GM18499 (cell line): ENCODE measurements around the gene VPS4B.
"Not testable (repeated sequence)": the region's sequence is repeated elsewhere in the genome, so short reads cannot be mapped to it uniquely, and the experiment has no call there.

ENCODE experiments used
- ATAC-seq: cut with Tn5 transposase; IDR thresholded peaks from one replicate; pipeline ENCODE4 v1.9.1; 2021; ENCODE audit warnings: moderate number of reproducible peaks; ENCODE audit not compliant: insufficient read depth, unreplicated experiment

The VPS4B gene

DNA sequence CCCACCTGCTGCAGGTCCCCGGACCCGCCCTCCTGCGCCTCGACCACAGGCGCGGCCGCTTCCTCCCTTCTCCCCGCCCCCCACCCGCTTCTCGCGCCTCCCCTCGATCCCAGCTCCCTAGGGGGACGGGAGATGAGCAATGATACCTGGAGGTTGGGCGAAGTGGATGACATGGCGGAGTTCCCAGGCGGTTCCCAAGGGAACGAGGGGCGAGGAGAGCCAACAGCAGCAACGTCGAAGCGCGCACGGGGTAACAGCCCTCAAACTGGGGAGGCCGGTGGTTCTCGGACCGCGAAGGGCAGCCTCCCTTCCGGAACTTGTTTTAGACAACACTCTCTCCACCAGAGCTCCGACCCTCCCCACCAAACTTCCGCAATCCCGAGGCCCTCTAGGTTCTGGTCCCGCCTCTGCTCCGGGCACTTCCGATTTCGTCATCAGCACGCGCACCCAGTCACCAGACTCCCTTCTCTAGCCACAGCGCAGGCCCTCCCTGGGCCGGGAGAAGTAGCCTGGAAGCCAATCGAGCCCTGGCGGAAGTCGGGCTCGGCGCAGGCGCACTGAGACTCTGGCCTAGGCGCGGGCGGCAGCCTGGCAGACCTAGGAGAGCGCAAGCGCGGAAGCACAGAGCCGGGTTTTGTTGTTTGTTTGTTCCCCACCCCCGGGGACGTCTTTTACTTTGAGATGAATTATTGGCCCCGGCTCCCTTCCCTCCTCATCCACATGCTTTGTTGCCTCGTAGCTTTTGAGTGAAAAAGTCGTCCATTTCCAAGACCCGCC, at the start of gene VPS4B:
Gene VPS4B, minus strand, starts transcription at position 390 of the 777 bp plus-strand sequence. Its CDS starts 217 bp downstream, at position 173.
- ATAC-seq: peak; percentile 97

DNA sequence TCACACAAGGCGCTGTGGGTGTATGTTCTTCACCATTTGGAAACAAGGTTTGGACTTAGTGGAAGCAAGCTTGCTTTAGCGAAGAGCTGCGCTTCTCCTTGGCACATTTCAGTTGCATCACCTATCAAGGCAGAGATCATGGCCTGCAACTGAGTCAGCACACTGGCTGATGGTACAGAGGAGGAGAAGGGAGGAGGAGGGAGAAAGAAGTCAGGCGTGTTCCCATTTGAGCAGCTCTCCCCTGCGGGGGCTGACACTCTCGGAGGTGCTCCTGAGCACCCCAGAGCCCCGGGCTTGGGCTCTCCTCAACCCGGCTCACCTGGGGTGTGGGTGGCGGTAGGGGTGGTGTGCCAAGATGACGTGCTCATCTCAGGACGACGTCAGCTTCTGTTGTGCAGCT, 48.5 kb upstream of the VPS4B start:
- no peak for ATAC-seq

DNA sequence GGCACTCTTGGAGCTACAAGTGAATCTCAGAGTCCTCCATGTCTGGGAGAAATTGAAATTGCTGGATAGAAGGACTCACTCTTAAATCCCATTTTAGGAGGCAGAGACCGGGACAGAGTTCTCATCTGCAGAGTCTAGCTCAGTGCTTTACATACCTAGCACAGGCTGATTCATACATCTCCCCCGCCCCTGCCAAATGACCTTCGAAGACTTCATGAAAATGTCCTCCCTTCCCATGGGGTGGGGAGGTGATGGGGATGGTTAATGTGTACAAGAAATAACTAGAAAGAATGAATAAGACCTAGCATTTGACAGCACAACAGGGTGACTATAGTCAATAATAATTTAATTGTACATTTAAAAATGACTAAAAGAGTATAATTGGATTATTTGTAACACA, 46.3 kb upstream of the VPS4B start:
- ATAC-seq: no peak

DNA sequence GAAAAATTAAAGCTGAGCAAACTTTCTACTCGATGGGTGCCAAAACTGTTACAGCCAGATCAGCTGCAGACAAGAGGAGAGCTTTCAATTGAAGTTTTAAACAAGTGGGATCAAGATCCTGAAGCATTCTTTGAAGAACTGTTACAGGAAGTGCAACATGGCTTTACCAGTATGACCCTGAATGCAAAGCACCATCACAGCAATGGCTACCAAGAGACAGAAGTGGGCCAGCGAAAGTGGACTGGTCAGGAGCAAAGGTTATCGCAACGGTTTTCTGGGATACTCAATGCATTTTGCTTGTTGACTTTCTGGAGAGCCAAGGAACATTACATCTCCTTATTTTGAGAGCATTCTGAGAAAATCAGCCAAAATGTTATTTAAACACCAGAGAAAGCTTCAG, 45.4 kb upstream of the VPS4B start:
- no peak for ATAC-seq

DNA sequence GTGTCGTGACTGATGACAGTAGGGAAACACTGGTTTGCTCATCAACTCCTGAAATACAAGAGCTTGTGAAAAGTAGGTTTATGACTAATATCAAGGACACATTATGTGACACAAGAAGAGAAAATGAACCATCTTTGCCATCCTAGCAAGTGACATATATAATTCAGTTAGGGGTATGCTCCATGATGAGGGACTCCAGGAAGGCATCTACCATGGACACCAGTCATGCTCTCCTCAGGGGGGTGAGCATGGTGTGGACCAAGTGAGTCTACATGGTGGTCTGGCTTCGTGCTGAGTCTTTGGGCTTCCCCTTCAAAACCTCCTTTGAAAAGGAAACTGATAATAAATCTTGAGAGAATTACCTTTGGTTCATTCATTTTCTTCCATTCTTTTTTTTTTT, 42.8 kb upstream of the VPS4B start:
- no peak for ATAC-seq

DNA sequence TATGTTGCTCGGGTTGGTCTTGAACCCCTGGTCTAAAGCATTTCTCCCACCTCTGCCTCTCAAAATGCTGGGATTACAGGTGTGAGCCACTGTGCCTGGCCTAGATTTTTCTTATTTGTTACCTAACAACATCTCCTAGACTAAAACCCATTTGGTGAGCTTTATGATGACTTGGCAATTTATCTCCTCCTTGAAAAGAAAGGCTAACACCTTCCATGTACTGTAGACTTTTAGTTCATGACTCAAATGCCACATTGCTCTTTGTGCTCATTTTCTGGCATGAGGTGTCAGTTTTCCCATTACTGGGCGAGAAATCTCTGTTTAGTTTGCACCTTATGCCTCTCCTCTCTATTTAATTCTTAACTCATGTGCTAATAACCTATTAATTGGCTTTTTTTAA, 42.2 kb upstream of the VPS4B start:
- ATAC-seq: no peak

DNA sequence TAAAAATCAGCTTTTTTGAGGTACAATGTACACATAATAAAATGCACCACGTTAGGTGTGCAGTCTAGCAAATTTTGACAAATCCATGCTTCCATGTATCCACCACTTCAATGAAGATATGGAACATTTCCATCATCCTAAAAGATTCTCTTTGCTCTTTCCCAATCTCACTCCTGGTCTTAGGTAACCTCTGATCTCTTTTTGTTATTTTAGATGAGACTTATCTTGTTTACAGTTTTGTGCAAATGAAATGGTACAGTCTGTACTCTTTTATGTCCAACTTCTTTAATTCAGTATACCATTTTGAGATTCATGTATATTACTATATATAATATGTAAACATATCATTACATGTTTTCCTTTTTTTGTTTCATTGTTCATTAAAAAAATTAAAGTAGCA, 38.1 kb upstream of the VPS4B start:
- no peak for ATAC-seq

DNA sequence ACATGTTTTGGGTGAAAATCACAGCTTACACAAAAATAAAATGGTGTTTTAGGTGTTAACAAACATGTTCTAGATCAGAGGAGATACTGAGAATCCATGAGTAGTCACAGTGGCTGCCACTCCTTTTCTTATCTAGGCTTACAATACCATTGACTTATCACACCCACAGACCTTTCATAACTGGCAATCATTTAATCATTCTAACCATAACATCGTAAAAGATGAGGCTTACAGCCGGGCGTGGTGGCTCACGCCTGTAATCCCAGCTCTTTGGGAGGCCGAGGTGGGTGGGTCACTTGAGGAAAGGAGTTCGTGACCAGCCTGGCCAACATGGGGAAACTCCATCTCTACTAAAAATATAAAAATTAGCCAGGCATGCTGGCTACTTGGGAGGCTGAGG, 35.7 kb upstream of the VPS4B start:
- ATAC-seq: no peak

DNA sequence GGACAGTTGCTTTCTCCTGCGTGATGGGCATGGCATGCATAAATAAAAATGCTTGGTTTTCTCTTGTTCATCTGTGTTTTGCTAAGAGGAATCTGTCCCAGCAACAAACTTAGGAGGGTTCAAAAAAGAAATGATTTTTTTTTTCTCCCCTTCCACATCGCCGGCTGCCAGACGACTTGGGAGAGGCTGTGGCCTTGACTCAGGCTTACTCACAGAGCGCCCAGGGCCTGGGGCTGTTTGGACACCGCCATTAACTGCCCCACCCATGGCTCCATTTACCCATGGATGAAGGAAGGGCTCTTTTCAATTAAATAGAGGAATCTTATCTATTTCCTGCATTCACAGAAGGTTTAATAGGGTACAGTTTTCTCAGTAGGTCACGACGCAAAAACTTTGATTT, 32.2 kb upstream of the VPS4B start:
- no peak for ATAC-seq

DNA sequence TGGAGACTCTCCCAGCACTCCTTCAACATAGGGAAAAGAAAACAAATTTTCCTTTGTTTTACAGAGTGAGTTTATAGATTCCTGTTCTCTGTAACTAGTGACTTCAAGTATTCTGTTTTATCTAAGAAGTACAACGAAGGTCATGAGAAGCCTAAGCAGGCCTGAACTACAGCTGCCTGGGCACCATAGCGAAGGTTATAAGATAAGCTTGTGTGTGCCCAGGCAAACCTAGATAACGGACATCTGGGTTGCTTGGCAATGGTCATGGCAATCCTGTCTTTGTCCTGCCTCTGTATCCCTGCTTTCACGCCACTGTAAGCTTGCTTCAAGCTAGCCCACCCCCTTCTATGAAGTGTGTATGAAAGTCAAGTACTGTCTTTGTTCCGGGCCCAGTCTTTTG, 30.5 kb upstream of the VPS4B start:
- ATAC-seq: not testable (repeated sequence)

DNA sequence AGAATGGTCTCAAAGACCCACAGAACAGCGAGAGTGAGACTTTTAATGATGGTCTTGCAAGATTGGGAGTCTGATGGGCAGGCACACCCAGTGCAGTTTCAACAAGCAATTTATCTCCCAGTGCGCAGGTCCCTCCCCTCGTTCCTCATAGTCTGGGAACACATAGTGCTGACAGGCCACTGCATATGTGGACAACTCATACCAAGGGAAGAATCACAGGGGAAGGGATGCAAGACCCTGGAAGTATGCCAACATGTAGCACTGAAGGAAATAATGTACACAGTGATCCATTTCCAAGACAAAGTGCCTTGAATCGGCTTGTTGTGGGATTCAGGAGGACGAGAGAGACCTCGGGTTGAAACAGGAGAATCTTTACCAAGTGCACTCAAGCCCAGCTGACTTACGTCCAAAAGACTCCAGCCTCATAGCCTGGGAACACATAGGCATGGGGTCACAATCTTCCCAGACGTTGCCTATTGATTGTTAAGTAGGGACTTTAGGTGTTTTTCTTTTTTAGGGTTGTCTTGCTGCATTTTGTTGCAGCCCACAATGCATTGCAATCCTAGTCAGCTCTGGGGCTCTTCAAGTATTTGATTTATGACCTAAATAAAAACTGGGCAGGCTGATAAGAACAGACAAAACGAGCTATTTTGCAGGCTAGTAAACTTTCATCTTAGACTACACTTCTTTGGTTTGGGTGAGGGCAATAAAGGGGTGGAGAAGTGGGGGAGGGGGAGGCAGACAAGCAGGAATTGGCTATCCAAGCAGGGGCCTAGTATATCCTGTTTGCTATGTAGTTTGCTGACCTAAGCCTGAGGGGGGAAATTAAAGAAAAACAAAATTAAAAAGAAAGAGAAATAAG, 29.8 kb upstream of the VPS4B start:
- no peak for ATAC-seq

DNA sequence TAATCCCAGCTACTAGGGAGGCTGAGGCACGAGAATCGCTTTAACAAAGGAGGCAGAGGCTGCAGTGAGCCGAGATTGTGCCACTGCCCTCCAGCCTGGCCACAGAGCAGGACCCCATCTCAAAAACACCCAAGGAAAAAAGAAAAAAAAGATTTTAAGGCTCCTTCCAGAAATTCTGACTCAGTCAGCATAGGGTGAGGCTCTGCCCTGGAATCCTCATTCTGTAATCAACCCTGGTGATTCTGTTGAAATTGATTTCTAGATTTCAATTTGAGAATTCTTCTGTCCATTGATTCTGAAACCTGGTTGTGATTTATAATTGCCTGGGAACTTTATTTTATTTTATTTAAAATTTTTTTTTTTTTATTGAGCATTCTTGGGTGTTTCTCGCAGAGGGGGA, 27.1 kb upstream of the VPS4B start:
- ATAC-seq: no peak

DNA sequence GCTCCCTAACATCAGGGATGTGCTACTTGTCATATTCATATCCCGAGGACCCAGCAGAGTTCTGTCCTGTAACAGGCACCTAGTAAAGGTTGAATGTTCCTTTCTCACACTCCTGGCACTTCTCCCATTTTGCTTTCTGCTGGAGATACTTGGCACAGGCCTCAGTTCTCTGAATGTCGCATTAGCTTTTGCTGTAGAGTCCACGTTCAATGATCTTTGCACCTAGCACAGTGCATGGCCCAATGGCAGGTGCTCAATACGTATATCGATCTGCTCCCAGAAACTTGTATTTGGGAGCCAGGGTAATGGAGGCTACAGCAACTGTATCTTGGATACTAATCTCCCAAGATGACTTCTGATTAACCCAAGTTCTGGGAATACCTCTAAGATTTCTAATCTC, 24.8 kb upstream of the VPS4B start:
- no peak for ATAC-seq

DNA sequence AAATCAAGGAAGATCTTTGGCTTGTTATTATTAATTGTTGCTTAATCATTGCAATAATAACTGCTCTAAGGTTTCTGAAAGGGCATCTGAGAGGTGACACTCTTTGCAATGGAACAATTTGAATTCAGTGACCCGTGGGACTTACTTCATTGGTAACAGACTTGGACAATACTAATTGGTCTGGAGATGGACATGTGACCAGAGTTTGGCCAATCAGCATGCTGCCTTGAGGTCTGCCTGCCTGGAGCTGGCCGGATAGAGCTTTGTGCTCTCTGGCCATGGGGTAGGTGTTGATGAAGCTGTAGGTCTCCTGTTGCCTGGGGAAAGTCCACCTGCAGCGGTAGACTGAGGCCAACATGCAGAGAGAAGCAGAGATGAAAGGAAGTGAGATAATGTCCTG, 24.0 kb upstream of the VPS4B start:
- no peak for ATAC-seq

DNA sequence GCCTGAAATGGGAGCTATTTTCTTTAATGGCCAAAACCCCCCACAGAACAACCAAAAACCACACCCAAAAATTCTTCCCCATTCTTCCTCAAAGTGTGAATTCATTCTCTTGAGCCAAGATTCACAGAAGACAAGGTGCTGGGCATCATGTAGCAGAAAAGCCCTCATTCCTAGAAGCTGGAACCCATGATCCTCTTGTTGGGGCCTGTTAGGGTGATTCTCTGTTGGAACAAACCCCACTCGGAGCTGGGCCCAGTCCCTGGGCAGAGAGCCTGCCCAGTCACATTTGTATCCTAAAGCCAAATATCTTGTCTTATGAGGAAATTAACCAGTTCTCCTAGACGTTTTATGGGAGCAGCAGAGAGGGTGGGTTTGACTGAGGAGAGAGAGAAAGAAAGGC, 22.8 kb upstream of the VPS4B start:
- no peak for ATAC-seq

DNA sequence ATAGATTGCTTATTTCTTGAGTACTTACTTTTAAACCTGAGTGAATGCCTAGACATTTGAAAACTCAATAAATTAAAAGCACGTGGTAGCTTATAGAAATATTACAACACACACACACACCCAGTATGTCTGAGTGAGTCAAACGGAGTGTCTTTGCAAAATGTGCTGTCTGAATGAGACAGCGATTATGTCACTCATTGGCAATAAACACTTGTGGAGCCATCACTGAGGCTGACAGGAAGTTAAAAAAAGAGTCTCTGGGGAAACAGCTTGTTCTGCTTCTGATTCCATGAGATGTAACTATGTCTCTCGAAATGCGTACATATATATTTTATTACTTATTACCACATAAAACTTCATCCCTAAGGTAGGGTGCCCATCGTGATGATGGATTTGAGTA, 22.3 kb upstream of the VPS4B start:
- ATAC-seq: no peak

DNA sequence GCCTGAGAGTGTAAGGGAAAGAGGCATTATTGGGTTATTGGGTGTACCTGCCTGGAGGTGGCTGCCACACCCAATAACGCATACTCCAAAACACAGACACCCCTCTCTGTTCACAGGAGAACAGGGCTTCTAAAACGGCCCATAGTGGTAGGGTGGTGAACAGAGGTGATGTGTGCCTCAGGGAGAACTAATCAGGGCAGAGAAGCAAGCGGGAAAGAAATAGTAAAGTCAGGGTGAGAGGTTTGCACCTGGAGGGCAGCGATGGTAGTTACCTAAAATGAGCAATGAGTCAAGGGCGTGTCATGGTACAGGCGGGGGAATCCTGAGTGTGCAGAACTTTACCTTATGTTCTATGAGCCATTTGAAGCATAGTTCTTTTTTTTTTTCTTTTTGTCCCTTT, 21.6 kb upstream of the VPS4B start:
- ATAC-seq: no peak

DNA sequence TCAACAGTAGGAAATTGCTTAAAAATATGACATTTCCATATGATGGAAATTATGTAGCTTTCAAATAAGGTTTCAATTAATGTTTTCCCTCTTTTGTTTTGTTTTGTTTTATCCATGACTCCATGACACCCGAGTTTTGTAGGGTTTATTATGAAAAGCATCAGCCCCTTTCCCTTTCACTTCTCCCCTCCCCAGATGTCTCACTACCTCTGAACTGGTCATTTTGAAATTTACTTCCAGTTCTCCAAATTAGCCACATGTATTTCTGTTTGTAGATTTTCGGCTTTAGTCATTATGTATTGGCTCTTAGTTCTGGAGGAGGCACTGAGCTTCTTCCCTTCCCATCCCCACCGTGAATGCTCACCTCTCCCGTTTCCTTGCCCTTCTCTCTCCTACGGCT, 18.6 kb upstream of the VPS4B start:
- no peak for ATAC-seq

DNA sequence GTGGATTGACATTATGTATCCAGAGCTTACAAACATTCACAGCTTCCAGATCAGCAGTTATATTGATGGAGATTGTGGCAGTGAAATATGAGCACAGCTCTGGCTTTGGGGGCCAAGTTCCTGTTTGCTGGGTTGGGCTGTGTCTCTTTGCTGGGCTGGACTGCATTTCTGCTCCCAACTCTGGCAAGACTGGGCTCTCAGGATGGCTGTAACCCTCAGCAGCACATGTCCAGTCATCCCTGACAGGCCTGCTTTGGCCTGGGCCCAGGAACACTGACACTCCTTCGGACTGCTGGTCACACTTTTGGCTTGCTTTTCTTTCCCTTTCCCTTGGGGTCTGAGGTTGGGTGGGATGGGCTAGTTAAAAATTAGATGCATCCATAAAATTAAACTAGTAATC, 17.9 kb upstream of the VPS4B start:
- ATAC-seq: no peak

DNA sequence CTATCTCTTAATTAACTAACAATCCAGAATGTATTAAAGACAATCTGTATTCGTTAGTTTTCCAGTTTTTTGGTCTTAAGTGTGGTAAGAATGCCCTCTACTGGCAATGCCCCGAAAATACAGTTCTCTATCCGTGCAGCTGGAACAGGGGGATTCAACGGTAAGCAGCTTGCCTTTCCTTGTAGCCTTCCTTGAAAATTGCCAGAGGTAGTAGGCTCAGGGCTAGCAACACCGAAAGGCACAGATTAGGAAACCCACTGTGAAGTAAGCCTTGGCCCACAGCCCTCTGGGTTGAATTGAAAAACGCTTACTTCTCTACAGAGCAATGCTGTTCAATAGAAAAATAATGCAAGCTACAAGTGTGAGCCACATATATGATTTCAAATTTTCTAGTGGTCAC, 17.1 kb upstream of the VPS4B start:
- ATAC-seq: no peak

DNA sequence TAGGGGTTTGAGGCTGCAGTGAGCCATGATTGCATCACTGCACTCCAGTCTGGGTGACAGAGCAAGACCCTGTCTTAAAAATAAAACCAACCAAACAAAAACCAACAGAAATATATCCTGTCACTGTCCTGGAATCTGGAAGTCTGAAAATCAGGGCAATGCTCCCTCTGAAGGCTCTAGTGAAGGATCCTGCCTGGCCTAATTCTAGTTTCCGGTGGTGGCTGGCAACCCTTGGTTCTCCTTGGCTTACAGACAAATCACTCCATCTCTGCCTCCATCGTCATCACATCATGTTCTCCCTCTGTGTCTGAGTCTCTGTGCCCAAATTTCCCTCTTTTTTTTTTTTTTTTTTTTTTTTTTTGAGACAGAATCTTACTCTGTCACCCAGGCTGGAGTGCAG, 15.9 kb upstream of the VPS4B start:
- ATAC-seq: no peak
